GM19468 (cell line): Measurements from ENCODE around the gene CROCC2.

Experiments
- ATAC-seq: cut with Tn5 transposase; IDR thresholded peaks from one replicate; pipeline ENCODE4 v1.9.1; 2021; ENCODE audit warnings: mild to moderate bottlenecking, moderate library complexity, moderate number of reproducible peaks; ENCODE audit not compliant: unreplicated experiment; ENCODE audit errors: extremely low read depth

Gene CROCC2

DNA sequence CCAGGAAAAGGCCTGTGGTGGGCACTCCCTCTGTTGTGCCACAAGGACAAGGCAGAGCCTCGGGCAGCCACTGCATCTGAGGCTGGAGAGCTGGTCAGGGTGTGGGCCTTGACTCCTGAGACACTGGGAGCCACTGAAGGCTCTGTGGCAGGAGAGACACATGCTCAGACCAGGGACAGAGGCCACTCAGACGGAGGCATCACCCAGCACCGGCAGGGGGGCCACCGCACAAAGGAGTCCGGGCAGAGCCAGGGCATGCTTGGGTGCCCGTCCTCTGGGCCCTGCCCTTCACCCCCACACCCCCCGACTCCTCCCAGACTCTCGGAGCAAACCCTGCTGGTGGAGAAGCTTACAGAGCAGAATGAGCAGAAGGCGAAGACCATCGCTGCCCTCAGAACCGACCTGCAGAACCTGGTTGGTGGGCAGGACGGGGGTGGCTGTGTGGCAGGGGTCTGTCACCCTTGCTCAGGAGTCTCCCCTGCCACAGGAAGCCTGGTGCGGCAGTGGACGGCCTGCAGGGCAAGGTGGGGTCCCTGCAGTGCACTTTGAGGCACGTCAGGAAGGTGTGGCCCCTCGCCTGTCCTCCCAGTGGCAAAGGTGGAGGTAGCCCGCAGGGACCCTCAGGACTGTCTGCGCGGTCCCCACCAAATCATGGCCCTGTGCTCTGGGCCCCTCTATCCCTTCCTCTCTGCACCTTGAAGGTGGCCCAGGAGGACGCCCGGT is 26.0 kb downstream of the CROCC2 start:
- no peak for ATAC-seq

DNA sequence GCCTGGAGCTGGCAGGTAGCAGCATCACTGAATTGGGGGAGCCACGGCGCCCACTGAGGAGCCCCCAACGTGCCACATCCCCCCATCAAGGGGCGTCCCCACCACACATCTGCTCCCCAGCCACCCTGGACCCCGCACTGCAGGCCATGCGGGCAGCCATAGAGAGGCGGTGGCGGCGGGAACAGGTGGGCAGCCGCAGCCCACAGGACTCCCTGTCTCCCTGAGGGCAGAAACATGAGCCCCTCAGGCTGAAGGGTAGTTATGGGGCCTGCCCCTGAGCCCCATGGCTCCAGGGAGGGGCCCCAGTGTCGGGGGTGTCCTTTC is 26.6 kb downstream of the CROCC2 start:
- no peak for ATAC-seq

GRCh38 chr2:240933048-240933965 is 27.2 kb downstream of the CROCC2 start:
- ATAC-seq: no peak

- no peak for ATAC-seq
Measured at GRCh38 chr2:240933966-240934700, 28.0 kb downstream of the CROCC2 start.

DNA sequence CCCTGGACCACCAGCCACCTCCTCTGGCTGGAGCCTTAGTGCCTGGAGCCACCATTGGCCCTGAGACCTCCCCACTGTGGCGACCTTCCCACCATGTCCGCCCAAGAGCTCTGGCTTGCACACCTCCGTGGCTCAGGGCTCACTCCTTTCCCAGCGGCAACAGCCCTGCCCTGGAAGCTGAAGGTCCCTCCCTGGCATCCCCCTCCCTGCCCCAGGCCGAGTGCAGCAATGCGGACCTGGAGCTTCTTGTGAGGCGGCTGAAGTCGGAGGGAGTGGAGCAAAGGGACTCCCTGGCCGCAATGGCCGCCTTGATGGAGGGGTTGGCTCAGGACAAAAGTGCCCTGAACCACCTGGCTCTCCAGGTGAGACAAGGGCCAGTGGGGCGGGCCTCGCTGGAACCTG is 28.6 kb downstream of the CROCC2 start:
- no peak for ATAC-seq

DNA sequence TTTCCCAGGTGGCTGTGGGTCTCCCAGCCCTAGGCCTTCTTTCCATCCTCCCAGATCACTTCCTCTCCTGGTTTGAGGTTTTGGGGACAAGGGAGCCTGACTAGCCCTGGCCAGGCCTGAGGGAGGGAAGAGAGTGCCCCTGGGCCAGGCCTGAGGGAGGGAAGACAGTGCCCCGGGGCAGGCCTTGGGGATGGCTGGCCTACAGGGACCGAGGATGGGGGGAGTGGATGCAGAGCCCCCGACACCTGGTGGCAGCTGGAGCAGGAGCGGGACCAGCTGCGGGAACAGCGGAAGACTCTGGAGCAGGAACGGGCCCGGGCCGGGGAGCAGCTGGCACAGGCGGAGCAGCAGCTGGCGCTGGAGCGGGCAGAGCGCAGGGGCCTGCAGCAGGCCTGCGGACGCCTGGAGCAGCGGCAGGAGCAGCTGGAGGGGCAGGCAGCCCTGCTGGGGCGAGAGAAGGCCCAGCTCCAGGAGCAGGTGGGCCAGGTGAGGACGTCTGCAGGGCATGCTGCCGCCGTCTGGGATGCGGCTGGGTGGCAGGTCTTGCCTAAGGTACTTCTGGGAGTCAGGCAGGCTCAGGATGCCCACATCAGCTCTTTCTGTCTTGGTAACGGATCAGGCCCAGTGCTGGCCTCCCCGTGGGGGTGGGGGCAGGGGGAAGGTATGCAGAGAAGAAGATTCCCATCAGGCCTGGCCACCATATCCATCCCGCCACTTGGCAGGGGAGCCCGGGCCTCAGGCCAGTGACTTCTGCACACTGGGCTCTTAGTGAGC is 29.2 kb downstream of the CROCC2 start:
- no peak for ATAC-seq

GRCh38 chr2:240936106-240936505 is 30.0 kb downstream of the CROCC2 start:
- no peak for ATAC-seq

DNA sequence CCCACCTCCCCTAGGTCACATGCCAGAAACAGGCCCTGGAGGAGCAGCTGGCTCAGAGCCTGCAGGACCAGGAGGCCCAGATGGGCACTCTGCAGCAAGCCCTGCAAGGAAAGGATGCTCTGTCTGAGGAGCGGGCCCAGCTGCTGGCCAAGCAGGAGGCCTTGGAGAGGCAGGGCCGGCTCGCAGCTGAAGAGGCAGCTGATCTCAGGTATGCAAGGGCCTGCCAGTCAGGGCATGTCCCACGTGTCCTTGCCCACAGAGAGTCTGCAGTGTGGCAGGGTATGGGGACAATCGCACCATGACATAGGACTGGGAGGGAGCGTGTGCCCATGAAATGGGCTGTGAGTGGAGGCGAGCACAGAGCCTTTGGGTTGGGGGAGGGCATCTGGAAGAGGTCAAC is 39.9 kb downstream of the CROCC2 start:
- ATAC-seq: no peak

- no peak for ATAC-seq
Measured at GRCh38 chr2:240946654-240947053, 40.5 kb downstream of the CROCC2 start.

DNA sequence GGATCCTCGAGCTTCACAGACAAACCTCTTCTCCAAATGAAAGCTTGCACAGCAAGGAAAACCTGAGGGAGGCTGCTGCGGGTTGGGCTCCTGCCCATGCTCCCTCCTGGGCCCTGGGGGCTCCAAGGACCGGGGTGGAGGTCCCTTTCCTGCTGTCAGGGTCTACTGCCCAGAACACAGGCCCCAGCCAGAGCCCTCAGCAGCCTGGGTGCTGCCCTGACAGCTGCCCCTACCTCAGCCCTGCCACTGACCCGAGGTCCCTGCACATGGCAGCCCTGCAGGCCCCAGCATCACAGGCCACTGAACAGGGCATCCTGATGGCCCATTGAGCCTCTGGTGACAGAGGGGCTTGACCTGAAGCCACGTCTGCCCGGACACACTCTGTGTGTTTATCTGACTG is 41.0 kb downstream of the CROCC2 start:
- ATAC-seq: no peak

DNA sequence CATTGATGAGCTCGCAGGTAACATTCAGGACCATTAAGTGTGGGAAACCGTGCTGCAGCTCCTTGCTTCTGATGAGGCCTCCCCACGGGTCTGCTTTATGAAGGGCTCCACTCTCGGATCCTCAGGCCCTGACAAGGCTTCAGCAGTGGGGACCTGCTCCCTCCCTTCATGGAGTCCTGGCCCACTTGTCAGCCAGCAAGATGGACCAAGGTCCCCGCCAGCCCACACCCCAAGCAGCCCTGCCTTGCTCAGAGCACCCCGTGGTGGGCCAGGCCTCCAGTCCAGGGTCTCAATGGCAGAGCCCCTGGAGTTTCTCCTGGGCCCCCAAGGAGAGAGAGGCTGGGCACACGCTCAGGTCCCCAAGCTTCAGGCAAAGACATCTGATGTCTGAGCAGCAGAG is 41.5 kb downstream of the CROCC2 start:
- ATAC-seq: no peak

- no peak for ATAC-seq
Measured at GRCh38 chr2:240948086-240948485, 42.0 kb downstream of the CROCC2 start.

GRCh38 chr2:240948905-240949790 is 43.0 kb downstream of the CROCC2 start:
- ATAC-seq: no peak

DNA sequence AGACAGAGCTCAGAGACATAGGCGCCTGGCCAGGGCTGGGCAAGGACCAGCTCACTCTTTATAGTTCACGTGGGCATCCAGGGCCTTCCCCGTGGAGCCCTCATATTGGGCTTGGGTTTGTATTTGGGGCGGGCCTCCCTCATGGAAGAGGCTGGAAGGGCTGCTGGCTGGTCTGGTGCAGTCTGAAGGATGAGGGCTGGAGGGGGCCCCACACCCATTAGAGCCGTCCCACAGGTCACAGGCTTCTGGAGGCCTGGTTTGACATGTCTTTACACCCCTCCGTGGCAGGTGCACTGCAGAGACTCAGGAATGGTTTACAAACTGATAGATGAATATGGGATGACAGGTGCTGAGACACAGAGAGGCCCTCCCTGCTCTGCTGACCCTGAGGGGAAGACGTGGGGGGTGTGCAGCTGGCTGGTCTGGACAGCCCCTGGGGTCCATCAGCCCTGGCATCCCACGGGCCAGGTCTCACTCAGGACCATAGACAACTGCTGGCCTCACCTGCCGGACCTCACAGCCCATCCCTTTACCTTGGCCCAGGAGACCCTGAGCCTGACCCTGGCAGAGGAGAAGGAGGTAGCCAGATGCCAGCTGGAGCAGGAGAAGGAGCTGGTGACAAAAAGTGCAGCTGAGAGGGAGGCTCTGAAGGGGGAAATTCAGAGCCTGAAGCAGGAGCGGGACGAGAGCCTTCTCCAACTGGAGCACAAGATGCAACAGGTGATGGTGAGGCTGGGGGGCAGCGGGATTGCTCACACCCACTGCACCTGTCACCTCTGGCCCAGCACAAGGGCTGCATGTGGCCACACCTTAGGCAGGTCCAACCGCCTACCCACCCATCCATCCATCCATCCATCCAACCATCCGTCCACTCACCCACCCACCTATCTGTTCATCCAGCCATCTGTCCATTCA is 43.9 kb downstream of the CROCC2 start:
- ATAC-seq: no peak

- ATAC-seq: no peak
Measured at GRCh38 chr2:240951045-240951594, 45.0 kb downstream of the CROCC2 start.

GRCh38 chr2:240952496-240953246 is 46.5 kb downstream of the CROCC2 start:
- no peak for ATAC-seq
